Measurements from ENCODE around the gene MAP4K2.
"Not testable (repeated sequence)": the region's sequence is repeated elsewhere in the genome, so short reads cannot be mapped to it uniquely, and the experiment has no call there.

MAP4K2 gene

DNA sequence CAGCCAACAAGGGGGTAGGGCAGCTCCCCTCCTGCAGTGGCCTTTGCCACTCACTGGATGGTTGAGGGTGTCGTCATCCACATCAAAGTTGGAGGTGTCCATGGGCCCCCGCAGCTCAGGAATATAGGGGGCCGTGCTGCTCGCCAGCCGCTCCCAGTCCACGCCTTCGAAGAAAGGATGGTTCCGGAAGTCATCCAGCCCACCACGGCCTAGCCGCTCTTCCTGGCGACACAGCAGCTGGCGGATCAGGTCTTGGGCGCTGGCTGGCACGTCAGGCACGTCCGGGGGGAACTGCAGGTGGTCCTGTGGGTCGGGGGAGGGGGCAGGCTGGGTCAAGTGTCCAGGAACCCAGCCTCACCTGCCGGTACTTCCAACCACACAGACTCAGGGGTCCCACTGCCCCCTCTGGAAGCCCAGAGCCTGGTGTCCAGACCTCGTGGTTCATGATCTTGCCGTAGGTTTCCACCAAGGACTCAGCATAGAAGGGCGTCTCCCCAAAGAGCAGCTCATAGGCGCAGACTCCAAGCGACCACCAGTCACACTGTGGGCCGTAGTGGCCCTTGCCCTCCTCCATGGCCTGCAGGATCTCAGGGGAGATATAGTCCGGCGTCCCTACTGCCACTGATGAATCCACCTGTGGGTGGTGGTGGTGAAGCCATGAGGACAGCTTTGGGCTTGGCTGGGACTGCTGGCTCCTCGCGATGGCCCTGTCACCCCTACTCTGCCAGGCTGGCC, 35.8 kb upstream of the MAP4K2 start:
- no peak for DNase-seq (ENCODE audit: low read depth in 3 of 3, low spot score in 1 of 3)

DNA sequence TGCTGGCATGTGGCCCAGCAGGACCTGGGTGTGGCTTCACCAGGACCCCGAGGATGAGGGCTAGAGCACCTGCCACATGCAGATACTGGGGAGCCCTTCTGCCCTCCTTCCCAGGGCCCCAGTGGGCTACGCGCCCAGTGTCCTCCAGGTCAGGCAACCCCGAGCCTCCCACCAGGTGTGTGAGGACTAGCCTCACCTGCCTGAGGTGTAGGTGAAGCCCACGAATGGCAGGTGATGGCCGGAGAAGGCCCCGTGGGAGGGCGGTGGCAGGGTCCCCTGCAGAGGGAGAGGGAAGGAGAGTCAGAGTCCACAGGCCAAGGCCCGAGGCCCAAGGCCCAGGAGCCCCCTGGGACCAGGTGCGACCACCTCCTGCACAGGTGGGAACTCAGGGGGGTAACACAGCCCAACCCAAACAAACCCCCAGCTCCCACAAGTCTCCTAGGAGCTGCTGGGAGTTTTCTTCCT, 34.9 kb upstream of the MAP4K2 start:
- no peak for DNase-seq (ENCODE audit: low read depth in 3 of 3, low spot score in 1 of 3)

DNA sequence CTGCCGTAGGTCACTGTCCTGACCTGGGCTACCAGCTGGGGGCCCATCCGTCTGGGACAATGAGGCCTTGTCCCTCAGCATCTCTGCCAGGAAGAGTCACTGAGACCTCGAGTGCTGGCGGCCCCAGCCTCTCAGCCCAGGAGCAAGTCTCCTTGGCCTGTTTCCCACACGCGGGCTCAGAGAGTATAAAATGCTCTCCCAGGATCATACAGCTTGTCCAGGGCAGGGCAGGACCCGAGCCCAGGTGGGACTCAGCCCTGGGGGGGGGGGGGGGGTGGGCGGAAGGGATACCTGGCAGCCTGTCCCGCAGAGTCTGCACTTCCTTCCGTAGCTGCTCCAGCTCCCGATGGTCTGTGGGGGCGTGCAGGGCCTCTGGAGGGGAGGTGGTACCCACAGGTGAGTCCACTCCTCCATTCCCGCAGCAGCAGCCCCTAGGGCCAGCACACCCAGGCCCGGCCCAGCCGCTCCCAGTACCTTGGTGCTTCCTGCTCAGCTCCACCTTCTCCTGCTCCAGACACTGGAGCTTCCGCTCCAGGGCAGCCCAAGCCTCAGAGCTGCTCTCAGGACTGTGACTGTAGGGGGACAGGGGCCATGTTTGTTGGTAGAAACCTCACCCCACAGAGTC, 33.5 kb upstream of the MAP4K2 start:
- no peak for DNase-seq (ENCODE audit: low read depth in 3 of 3, low spot score in 1 of 3)

DNA sequence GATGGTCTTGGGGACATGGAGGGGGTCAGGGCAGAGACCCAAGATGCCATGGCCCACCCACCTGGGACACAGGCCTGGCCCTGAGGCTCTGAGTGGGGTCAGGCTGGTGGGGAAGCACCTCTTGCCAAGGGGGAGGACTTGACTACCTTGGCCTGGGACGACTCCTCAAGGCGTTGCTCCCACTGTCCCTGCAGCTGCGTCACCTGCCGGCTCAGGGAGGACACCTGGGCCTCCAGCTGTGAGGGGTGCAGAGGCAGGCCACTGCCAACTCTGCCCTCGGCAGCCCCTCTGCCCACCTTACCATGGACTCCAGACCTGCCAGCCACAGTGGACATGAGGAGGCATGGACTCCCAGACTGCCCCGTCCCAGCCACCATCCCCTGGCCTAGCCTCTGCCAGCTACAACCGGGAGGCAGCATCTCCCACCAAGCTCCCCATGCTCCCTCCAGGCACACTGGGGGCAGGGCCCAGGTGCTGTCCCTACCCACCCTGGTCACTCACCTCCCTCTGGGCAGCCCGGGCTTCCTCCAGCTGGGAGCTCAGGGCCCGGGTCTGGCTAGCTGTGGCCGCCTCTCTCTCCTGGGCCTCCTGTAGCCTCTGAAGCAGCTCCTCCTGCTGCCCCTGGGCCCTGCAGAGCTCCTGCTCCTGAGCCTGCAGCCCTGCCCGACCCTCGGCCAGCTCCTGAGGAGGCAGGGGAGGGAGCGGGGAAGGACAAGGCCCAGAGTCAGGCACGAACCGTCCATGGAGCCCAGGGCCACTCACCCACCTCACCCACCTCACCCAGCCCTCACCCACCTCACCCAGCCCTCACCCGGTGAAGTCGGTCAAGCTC, 32.8 kb upstream of the MAP4K2 start:
- DNase-seq (ENCODE audit: low read depth in 3 of 3, low spot score in 1 of 3): no peak

DNA sequence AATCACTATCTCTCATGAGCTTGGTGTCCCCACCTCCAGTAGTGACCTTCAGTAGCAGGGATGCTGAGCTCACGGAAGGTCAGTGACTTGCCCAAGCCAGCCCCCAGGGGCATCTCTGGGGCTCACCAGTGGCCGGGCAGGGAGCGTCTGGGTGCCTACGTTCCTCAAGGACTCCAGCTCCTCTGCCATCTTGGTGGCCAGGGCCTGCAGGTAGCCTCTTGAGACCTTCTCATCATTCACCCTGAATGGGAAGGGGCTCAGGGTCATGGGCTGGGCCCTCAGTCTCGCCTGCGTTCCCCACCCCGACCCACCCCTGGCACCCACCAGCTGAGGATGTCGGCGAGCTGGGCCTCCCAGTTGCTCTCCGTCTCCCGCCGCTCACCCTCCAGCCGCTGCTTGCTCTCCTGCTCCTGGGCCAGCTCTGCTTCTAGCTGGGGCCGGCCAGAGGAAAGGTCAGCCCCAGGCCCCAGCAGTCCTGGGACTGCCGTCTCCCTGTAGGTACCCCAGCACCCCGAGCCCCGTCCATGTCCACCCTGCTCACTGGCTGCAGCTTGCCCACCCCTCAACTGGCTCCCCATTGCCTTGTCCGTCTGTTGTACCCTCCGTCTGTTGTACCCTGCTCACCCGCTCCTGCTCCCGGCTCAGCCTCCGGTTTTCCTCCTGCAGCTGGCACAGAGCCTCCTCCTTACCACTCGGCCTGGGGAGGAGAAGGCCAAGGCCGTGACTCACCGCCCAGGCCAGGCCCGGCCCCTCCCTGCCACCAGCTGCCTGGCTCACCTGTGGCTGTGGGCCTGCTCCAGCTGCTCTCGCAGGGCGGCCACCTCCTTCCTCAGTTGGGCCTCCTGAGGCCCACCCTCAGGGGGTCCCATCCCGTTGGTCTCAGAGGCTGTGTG, 32.0 kb upstream of the MAP4K2 start:
- no peak for DNase-seq (ENCODE audit: low read depth in 3 of 3, low spot score in 1 of 3)

DNA sequence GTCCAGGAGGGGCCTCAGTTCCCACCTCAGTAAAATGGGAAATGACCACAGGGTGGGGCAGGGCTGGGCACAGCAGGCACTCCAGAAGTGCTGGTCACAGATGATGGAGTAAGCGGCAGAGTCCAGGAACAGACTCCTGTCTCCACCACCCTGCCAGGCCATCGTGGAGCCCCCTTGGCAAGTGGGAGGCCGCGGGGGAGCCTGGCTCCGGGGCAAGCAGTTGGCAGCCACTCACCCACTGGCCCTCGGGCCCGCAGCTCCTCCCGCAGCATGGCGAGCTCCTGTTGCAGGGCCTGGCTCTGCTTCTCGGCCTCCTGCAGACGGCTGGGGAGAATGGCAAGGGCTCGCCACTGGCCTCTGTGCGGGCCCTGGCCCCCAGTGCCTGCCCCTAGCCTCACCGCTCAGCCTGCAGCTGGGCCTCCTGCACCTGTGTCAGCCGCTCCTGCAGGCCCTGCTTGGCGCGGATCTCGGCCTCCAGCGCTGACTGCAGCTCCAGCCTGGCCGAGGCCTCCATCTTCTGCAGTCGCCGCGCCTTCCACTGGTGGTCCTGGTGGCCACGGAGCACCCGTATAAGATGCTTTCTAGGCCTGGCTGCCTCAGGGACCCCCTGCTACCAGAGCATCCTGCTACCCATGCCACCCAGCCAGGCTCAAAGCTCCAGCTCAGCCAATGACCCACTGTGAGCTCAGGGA, 31.2 kb upstream of the MAP4K2 start:
- no peak for DNase-seq (ENCODE audit: low read depth in 3 of 3, low spot score in 1 of 3)

DNA sequence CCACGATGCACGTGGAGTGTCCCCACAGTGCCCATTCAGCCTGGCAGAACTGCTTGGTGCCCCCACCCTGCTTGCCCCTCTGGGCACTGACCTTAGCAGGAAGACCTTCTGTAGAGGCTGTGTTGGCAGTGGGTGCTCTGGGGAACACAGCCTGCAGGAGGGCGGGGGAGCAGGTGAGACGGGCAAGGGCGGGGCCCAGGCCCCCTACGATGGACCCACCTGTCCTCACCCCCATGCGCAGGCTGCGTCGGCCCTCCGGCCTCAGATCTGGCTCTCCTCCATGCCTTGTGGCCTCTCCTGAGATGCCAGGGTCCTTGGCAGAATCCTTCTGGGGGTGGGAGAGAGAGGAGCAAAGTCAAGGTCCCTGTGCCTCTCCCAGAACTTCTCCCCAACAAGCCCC, 30.5 kb upstream of the MAP4K2 start:
- DNase-seq (ENCODE audit: low read depth in 3 of 3, low spot score in 1 of 3): no peak

DNA sequence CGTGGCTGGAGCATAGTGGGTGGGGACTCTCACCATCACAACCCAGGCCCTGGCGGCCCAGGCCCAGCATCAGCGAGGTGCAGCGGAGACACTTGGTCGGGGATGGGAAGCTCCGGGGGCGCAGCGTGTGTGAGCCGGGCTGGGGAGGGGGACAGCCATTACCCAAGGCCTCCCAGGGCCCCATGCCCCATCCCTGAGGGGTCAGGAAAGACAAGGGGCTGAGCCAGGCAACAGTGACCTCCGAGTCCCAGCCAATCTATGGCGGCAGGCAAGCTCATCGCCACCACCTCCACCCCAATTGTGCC, 30.1 kb upstream of the MAP4K2 start:
- DNase-seq (ENCODE audit: low read depth in 3 of 3, low spot score in 1 of 3): no peak

DNA sequence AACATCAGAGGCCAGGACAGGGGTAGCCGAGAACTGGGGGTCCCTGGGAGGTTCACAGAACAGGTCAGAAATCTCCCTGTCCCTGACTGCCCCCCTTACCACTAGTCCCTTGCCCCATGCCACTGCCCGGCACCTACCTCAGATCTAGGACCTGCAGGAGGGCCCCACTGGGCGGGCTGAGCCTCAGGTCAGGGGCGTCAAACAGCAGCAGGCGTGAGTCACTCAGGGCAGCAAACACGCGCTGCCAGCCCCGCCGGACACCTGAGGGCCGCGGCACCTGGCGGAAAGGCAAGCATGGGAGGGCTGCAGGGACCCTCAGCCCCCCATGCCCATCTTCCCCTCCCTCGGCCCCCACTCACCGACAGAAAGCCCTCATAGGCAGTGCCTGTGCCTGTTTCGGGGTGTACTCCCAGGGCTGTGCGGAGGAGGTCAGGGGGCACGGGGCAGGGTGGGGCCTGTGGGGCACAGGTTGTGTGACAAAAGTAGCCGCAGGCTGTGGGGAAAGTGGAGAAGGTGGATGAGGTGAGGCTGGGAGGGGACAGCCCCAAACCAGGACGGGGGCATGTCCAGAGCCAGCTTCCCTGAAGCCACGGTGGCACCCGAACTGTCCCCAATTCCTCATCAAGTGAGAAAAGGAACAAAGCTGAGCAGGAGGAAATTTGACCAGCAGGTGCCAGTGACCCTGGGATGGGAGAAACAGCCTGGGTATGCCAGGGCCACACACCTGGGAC, 29.6 kb upstream of the MAP4K2 start:
- no peak for DNase-seq (ENCODE audit: low read depth in 3 of 3, low spot score in 1 of 3)

DNA sequence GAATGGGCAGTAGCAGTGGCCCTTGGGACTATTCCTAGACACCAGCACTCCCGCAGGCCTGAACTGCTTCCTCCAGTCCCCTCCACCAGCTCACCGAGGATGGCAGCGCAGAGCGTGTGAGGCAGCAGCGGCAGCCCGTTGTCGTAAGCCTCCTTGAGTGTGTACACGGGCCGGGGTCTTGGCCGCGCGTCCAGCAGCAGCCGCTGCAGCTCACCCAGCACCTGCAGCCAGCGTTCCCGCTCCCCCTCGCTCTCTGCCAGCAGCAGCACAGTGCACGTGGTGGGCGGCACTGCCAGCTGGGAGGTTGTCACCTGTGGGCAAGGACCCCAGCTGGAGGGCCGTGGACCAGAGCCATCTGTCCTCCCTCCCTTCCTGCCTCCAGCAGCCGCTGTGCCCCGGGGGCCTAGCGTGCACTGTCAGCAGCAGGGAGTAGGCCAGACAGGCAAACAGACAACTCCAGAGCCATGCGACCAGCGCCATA, 28.4 kb upstream of the MAP4K2 start:
- no peak for DNase-seq (ENCODE audit: low read depth in 3 of 3, low spot score in 1 of 3)

DNA sequence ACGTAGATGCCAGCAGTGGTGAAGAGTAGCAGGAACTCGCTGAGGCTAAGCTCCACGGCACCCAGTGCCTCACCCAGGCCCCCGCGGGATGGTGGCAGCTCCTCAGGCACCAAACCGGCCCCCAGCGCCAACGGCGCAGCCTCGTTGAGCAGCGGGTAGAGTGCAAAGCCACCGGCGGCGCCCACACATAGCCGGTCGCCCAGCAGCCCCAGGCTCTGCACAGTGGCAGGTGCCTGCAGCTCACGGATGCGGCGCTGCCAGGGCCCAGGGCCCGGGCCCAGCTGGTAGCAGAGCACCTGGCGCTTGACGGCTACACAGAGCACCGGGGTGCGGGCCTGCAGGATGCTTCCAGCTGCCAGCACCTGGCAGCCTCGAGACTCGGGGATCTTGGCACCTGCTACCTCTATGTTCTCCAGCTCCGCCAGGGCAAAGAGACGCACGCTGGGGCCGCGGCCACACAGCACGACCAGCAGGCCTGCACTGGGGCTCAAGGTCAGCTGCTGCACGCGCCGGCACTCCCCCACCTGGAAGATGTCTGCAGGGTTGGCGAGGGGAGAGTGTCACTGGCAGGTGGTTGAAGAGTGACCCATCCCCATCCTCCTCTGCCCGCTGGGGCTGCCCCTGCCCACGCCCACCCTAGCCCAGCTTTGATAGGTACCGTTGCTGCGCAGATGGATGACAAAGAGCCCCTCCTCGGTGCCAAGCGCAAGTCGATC, 26.7 kb upstream of the MAP4K2 start:
- DNase-seq (ENCODE audit: low read depth in 3 of 3, low spot score in 1 of 3): no peak

DNA sequence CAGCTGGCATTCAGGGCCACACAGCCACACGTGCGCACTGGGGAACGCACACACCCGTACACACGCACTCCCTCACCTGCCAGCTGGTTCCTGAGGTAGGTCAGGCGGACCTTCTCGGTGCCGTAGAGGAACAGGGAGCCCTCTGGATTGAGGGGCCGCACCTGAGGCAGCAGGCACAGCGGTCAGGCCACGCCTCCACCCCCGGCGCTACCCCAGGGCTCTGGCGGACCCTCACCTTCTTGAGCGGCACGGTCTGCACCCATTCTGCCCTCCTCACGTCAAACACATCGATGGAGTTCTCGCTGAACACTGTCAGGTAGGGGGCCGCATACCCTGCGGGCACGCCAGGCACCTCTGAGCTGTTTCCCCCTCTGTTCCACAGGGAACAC, 24.4 kb upstream of the MAP4K2 start:
- DNase-seq (ENCODE audit: low read depth in 3 of 3, low spot score in 1 of 3): no peak

DNA sequence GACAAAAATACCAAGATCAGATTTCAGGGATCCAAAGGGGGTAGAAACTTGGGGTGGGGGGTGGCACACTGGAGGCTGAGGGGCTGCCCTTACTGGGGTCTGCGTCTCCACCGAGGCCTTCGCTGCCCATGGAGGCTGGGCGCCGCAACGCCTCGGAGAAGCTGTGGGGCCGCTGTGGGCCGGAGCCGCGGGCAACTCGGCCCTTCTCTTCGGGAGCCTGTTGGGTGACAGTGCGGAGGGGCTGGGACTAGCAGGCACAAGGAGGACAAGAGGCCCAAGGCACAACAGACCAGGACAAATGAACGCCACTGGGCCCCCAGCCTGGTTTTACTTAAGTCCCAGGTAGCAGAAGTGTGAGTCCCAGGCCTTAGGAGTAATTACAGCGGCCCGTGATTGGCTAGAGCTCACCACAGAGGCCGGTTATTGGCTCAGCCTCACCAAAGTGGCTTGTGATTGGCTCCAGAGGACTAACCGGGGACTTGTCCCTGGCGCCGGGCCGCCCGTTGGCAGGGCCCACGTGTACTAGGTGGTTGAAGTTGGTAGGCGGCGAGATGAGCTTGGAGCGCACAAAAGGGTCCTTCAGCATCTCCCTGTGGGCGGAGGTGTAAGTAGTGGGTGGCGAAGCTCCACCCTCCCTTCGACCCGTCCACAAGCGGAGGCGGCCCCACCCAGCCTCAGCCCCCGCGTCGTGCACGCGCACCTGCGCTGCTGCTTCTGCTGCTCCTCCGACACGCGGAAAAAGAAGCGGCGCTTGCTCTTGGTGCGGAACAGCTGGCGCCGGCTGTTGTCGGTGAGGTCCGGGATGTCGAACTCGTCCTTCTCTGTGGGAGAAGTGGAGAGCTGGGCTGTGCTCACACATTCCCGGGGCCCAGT, 23.8 kb upstream of the MAP4K2 start:
- DNase-seq (ENCODE audit: low read depth in 3 of 3, low spot score in 1 of 3): no peak

DNA sequence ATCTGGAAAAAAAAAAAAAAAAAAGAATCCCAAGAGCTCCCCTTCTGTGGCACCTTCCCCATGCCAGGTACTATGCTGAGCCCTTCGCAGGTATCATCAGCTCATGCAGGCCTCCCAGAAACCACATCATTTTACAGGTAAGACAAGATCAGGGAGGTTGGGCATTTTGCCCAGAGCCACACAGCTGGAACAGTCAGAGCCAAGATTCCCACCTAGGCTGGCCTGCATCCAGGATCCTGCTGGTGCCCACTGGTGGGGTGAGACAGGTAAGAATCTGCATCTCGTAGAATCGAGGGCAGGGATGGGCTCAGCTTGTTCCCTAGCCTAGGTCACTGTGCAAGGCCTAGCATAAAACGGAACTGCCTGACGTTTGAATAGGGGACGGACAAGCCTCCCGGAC, 23.0 kb upstream of the MAP4K2 start:
- DNase-seq (ENCODE audit: low read depth in 3 of 3, low spot score in 1 of 3): no peak

DNA sequence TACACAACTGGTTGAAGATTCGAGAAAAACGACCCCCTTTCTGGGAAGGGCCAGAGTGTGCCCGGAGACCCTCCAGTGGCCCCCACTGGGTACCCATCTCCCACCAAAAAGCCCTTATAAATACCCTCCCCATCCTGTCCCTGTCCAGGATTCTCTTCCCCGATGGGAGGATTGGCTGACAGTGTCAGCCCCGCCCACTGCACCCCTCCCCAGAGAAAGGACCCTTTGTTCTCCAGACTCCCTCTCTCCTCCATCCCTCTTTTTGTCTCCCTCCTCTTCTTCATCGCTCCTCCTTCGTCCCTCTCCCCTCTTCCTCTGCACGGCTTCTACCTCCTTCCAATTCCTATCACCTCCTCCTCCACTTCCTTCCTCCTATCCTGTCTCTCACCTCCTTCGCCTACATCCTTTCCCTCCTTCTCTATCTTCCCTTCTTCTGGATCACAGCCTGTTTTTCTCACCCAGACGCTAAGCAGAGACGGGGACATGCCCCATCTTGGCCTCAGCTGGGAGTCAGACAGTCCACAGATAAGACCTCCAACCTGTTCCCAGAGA, 20.6 kb upstream of the MAP4K2 start:
- DNase-seq (ENCODE audit: low read depth in 3 of 3, low spot score in 1 of 3): no peak

DNA sequence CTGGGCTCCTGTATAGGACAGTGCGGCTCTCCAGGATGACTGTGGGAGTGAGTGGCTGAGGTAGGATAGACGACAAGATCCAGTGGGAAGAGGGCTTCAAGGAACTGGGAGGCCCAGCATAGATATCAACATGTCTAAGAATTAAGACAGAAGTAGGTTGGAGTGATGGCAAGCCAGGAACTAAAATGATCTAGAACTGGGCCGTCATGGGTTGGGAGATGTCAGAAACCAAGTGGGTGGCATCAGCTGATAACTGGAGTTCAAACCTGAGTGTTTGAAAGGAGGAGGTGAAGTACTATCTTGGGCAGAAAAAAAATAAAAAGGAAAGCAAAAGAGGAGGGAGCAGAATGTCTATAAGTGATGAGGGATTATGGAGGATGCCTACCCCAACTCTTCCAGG, 14.5 kb upstream of the MAP4K2 start:
- no peak for DNase-seq (ENCODE audit: low read depth in 3 of 3, low spot score in 1 of 3)

DNA sequence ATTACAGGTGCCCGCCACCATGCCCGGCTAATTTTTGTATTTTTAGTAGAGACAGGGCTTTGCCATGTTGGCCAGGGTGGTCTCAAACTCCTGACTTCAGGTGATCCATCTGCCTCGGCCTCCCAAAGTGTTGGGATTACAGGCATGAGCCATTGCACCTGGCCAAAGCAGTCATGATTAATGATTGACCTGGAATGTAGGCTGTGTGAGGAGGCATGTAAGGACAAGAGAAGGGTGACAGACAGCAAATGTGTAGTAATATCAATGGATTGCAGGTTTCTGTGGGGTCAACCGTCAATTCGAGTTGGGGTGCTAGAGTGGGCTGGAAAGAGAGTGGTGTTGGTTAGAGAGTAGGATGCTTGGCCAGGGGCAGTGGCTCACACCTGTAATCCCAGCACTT, 12.4 kb upstream of the MAP4K2 start:
- DNase-seq (ENCODE audit: low read depth in 3 of 3, low spot score in 1 of 3): not testable (repeated sequence)

DNA sequence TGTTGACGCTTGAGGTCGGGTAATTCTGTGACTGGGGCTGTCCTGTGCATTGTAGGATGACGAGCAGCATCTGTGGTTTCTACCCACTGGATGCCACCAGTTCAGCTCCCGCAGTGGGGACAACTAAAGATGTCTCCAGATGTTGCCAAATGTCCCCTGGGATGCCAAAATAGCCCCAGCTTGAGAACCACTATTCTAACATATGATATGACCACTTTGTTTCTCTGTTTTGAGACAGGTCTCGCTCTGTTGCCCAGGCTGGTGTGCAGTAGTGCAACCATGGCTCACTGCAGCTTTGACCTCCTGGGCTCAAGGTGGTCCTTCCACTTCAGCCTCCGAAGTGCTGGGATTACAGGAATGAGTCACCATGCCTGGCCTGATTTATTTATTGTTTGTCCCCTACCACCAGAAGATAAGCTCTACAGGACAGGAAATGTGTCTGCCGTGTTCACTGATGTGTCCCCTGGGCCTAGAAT, 11.7 kb upstream of the MAP4K2 start:
- no peak for DNase-seq (ENCODE audit: low read depth in 3 of 3, low spot score in 1 of 3)
